CD4-positive, alpha-beta T cell (primary cell): ENCODE measurements around the gene WDR72. TPM values are rescaled to one million over a fixed set of nuclear protein-coding genes. Genes with fewer than 3 reads are reported as not detected.

Experiments used
- ATAC-seq: fragments of 200-7000 bp; cut with Tn5 transposase; one replicate; pipeline ENCODE4 v1.10.0; 2022; ENCODE audit warnings: mild to moderate bottlenecking; ENCODE audit not compliant: poor library complexity
- CTCF ChIA-PET: fragments of 350-600 bp; sonication (Branson Sonifier 250); formaldehyde crosslinking; loops from one replicate; lab custom pipeline; 2021; ENCODE audit warnings: antibody characterized with exemption, inconsistent platforms; lab: Charles Lee
- POLR2A ChIA-PET: fragments of 350-600 bp; sonication (Branson Sonifier 250); formaldehyde crosslinking; loops from one replicate; lab custom pipeline; 2021; ENCODE audit warnings: antibody characterized with exemption, inconsistent platforms; lab: Charles Lee
- DNase-seq, 14 experiments: peaks; one replicate each; pipeline ENCODE4 v3.0.0-alpha.2; 2013 to 2020; ENCODE audit warnings: mixed read lengths in 2 of 14
- H3K27ac ChIP-seq, 2 donors: one replicate each; pipeline versions ENCODE4 v1.5.1 to v1.7.0; 2013; ENCODE audit warnings: low read length in 2 of 2, low read depth in 1 of 2, mild to moderate bottlenecking in 1 of 2
- H3K27me3 ChIP-seq, 2 experiments: 1 replicate in 1 of 2; 2 replicates in 1 of 2; pipeline versions ENCODE4 v1.6.1 to v1.7.0; 2013; ENCODE audit warnings: low read length in 2 of 2, control low read depth in 1 of 2, mild to moderate bottlenecking in 1 of 2, moderate library complexity in 1 of 2; ENCODE audit not compliant: insufficient read depth in 2 of 2, control insufficient read depth in 1 of 2
- H3K36me3 ChIP-seq: one replicate; pipeline ENCODE4 v1.6.1; 2013; ENCODE audit warnings: low read length, control low read depth; ENCODE audit not compliant: insufficient read depth
- H3K4me1 ChIP-seq: one replicate; pipeline ENCODE4 v1.6.1; 2013; ENCODE audit warnings: low read length, control low read depth; ENCODE audit not compliant: insufficient read depth
- H3K4me3 ChIP-seq: one replicate; pipeline ENCODE4 v1.5.1; 2013; ENCODE audit warnings: mild to moderate bottlenecking, low read length, moderate library complexity
- H3K9me3 ChIP-seq, 2 experiments: 1 replicate in 1 of 2; 2 replicates in 1 of 2; pipeline versions ENCODE4 v1.6.1 to v1.7.0; 2013; ENCODE audit warnings: low read length in 2 of 2, mild to moderate bottlenecking in 2 of 2, control low read depth in 1 of 2, moderate library complexity in 1 of 2; ENCODE audit not compliant: control insufficient read depth in 1 of 2, insufficient read depth in 1 of 2
- H3K27ac Mint-ChIP-seq: one replicate; pipeline ENCODE4 v1.8.0; 2020; ENCODE audit warnings: mixed read lengths
- H3K27me3 Mint-ChIP-seq: one replicate; pipeline ENCODE4 v1.8.0; 2021; ENCODE audit warnings: mixed read lengths
- H3K36me3 Mint-ChIP-seq: one replicate; pipeline ENCODE4 v1.8.0; 2021; ENCODE audit warnings: low read depth, mixed read lengths
- H3K4me1 Mint-ChIP-seq: one replicate; pipeline ENCODE4 v1.8.0; 2021; ENCODE audit warnings: low read depth, mixed read lengths
- H3K4me3 Mint-ChIP-seq: one replicate; pipeline ENCODE4 v1.8.0; 2020; ENCODE audit warnings: mild to moderate bottlenecking, mixed read lengths
- H3K9me3 Mint-ChIP-seq: one replicate; pipeline ENCODE4 v1.8.0; 2020; ENCODE audit warnings: mixed read lengths
- intact Hi-C, 2 experiments: fragments of 100-400 bp; cut with DNase I in 1 of 2; cut with micrococcal nuclease in 1 of 2; formaldehyde crosslinking; loops; one replicate each; pipeline versions ENCODE4 v1.15.1 to v1.9.0; 2023 to 2025; cut with DNase I, micrococcal nuclease
- total RNA-seq, 174 experiments: library from RNA in 2 of 174; stranded (reverse) in 2 of 174; gene quantifications; one replicate each; pipeline ENCODE4 v1.2.3 and lab custom pipeline; 2021 to 2026
- TF ChIP-seq, protein P1 (sequence below): fragments of 200-600 bp; IDR thresholded peaks from one replicate; pipeline ENCODE4 v1.8.0; 2022; ENCODE audit warnings: antibody characterized with exemption, mild to moderate bottlenecking

WDR72 gene
- total RNA-seq, 2 experiments from 2014 or later = not detected

DNA sequence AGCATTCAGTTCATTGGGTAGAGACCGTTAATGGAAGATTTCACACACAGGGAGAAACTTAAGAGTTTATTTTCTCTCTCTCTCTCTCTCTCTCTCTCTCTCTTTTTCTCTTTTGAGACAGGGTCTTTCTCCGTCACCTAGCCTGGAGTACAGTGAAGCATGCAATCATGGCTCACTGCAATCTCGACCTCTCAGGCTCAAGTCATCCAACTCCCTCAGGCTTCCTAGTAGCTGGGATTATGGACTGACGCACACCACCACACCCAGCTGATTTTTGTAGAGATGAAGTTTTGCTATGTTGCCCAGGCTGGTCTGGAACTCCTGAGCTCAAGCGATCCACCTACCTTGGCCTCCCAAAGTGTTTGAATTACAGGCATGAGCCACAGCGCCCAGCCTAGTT lies 1.6 kb downstream of the WDR72 start:
- CTCF ChIA-PET = no interaction called here

DNA sequence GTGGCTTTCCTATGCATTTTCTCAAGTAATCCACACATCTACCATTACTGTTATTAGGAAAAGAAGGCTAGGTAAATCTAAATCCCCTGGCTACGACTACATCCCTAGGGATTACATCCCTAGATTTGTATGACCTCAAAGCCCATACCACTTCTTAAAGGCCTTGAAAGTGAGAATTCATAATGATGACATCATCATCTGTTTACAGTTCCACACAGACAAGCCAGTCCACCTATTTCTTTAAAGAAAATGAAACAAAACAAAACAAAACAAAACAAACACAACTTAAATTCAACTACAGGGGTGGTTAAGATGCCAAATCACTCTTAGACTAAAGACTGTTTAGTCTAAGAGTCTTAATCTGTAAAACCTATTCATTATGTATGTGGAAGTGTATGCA lies 5.7 kb downstream of the WDR72 start:
- H3K27ac Mint-ChIP-seq = no peak overlapping the region
- no peaks in the 10 kb centered on the region for H3K4me1 Mint-ChIP-seq

More for the DNA sequence above, 1.6 kb downstream of the WDR72 start:
- POLR2A ChIA-PET = no interaction called here
- Histone ChIP-seq H3K27ac (no peak overlapping the region), H3K4me1 (no peaks in the 10 kb centered on the region), H3K4me3 (no peak overlapping the region), H3K36me3 (no peaks in the 10 kb centered on the region), H3K9me3 (peaks cover 0 to 5% of the 10 kb centered on the region in 2 experiments), H3K27me3 (peaks cover 24 to 28% of the 10 kb centered on the region in 2 experiments)
- no peak overlapping the region for H3K27ac Mint-ChIP-seq
- TF ChIP-seq, protein P1, sequence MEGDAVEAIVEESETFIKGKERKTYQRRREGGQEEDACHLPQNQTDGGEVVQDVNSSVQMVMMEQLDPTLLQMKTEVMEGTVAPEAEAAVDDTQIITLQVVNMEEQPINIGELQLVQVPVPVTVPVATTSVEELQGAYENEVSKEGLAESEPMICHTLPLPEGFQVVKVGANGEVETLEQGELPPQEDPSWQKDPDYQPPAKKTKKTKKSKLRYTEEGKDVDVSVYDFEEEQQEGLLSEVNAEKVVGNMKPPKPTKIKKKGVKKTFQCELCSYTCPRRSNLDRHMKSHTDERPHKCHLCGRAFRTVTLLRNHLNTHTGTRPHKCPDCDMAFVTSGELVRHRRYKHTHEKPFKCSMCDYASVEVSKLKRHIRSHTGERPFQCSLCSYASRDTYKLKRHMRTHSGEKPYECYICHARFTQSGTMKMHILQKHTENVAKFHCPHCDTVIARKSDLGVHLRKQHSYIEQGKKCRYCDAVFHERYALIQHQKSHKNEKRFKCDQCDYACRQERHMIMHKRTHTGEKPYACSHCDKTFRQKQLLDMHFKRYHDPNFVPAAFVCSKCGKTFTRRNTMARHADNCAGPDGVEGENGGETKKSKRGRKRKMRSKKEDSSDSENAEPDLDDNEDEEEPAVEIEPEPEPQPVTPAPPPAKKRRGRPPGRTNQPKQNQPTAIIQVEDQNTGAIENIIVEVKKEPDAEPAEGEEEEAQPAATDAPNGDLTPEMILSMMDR = no peak
- H3K9me3 Mint-ChIP-seq = peaks cover 3% of the 10 kb centered on the region
- DNase-seq = no peak
- no peak for ATAC-seq
- no peak overlapping the region for H3K4me3 Mint-ChIP-seq
- no peaks in the 10 kb centered on the region for H3K4me1 Mint-ChIP-seq
- intact Hi-C loops = no loop called here
- H3K36me3 Mint-ChIP-seq = no peaks in the 10 kb centered on the region
- H3K27me3 Mint-ChIP-seq = peaks cover 51% of the 10 kb centered on the region

DNA sequence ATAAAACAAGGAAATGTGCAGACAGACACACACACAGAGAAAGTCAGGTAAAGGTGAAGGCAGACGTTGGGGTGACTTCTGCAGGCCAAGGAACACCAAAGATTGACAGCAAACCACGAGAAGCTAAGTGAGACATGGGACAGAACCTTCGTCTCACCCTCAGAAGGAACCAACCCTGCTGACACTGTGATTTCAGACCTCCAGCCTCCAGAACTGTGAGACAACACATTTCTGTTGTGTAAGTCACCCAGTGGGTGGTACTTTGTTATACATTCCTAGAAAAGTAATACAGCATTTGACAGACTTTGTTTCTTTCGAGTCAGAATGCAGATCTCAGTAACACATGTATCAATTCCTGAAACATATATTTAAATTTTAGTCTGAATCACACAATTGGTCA lies 7.1 kb downstream of the WDR72 start:
- no peak overlapping the region for H3K4me3 Mint-ChIP-seq
- H3K27me3 ChIP-seq = peaks cover 0 to 6% of the 10 kb centered on the region in 2 experiments
- H3K27ac ChIP-seq = no peak overlapping the region
- no peaks in the 10 kb centered on the region for H3K36me3 ChIP-seq
- no peaks in the 10 kb centered on the region for H3K9me3 Mint-ChIP-seq
- ChIA-PET POLR2A (no interaction called here), CTCF (no interaction called here)
- H3K4me1 Mint-ChIP-seq = no peaks in the 10 kb centered on the region
- H3K27ac Mint-ChIP-seq = no peak overlapping the region
- no peaks in the 10 kb centered on the region for H3K4me1 ChIP-seq
- H3K36me3 Mint-ChIP-seq = no peaks in the 10 kb centered on the region
- DNase-seq (no peak), ATAC-seq (no peak)
- H3K4me3 ChIP-seq = no peak overlapping the region
- TF ChIP-seq, protein P1 = no peak
- H3K27me3 Mint-ChIP-seq = peaks cover 15% of the 10 kb centered on the region
- intact Hi-C loops = no loop called here
- no peaks in the 10 kb centered on the region for H3K9me3 ChIP-seq

More for the DNA sequence above, 5.7 kb downstream of the WDR72 start:
- no peaks in the 10 kb centered on the region for H3K36me3 ChIP-seq
- ChIA-PET POLR2A (no interaction called here), CTCF (no interaction called here)
- H3K27me3 Mint-ChIP-seq = peaks cover 26% of the 10 kb centered on the region
- DNase-seq = no peak
- no peak overlapping the region for H3K4me3 ChIP-seq
- no peaks in the 10 kb centered on the region for H3K9me3 Mint-ChIP-seq
- H3K4me3 Mint-ChIP-seq = no peak overlapping the region
- intact Hi-C loops = no loop called here
- TF ChIP-seq, protein P1 = no peak
- H3K9me3 ChIP-seq = no peaks in the 10 kb centered on the region
- H3K4me1 ChIP-seq = no peaks in the 10 kb centered on the region
- no peak for ATAC-seq
- peaks cover 12 to 14% of the 10 kb centered on the region in 2 experiments for H3K27me3 ChIP-seq
- no peak overlapping the region for H3K27ac ChIP-seq
- no peaks in the 10 kb centered on the region for H3K36me3 Mint-ChIP-seq
